Peyer's patch (tissue), 4 donors: ENCODE results near the gene MT1M.

Experiments
- POLR2A ChIP-seq, 2 donors: fragments of 450-650 bp; IDR thresholded peaks; one replicate each; pipeline ENCODE4 v1.5.1; 2017; ENCODE audit warnings: antibody characterized with exemption in 2 of 2, mild to moderate bottlenecking in 2 of 2, moderate library complexity in 2 of 2
- TF ChIP-seq, protein P1 (sequence below), 6 experiments: fragments of 450-650 bp in 4 of 6; fragments of 200-600 bp in 2 of 6; sonication (generic) in 1 of 6; IDR thresholded peaks; one replicate each; pipeline ENCODE4 v1.5.1; 2017 to 2019; ENCODE audit warnings: antibody characterized with exemption in 6 of 6, mild to moderate bottlenecking in 3 of 6, moderate library complexity in 1 of 6

DNA sequence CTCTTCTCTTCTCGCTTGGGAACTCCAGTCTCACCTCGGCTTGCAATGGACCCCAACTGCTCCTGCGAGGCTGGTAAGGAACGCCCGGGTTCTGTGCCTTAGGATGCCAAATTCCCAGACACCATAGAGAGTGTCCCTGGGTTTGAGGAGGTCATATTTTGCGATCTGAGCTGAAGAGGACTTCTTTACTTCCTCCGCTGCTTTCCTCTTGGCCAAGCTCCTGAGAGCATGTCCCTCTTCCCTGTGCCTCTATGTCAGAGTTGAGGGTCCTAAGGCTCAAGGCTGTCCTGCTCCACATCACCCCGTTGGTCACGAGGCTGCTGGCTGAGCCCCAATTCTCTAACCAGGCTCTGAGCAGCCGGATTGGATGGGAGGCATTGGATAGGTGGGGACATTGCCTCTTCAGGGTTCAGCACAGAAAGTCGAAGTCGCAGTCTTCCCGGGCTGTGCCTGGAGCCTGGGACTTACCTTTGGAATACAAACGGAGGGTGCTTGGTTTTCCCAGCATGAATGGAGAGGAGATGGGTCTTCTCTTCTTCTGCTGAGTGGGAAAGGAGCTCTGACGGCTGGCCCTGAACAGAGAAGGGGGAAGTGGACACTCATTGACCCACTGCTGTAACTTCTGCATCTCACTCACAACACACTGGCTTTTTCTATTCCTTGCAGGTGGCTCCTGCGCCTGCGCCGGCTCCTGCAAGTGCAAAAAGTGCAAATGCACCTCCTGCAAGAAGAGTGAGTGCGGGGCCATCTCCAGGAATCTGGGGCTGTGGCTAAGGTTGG lies 37.6 kb downstream of the MT1M start:
- TF ChIP-seq, protein P1, sequence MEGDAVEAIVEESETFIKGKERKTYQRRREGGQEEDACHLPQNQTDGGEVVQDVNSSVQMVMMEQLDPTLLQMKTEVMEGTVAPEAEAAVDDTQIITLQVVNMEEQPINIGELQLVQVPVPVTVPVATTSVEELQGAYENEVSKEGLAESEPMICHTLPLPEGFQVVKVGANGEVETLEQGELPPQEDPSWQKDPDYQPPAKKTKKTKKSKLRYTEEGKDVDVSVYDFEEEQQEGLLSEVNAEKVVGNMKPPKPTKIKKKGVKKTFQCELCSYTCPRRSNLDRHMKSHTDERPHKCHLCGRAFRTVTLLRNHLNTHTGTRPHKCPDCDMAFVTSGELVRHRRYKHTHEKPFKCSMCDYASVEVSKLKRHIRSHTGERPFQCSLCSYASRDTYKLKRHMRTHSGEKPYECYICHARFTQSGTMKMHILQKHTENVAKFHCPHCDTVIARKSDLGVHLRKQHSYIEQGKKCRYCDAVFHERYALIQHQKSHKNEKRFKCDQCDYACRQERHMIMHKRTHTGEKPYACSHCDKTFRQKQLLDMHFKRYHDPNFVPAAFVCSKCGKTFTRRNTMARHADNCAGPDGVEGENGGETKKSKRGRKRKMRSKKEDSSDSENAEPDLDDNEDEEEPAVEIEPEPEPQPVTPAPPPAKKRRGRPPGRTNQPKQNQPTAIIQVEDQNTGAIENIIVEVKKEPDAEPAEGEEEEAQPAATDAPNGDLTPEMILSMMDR (IDR thresholded peaks at IDR 0.05), result no peak
- TF ChIP-seq POLR2A (IDR thresholded peaks at IDR 0.05), result no peak
